Measurements from ENCODE around the gene PARD3.

The PARD3 gene

DNA sequence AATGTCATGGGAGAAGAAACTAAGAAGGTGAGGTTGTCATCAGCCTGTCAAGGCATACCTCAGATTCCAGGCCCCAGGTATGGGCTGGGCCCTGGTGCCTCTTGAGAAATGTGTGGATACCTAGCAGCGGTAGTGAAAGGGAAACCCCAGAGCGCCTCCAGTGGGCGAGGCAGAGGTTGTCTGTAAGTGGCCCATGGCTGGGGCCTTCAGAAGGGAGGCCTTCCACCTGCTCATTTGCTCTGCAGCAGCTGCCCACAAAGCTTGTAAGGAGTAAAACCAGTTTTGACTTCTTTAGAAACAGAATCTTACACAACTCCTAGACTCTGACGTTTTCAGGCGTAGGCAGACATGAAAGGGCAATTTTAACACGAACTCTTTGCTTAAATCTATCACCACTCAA, 509.9 kb downstream of the PARD3 start:
- H3K36me3 ChIP-seq (ENCODE audit: control insufficient read depth in 1 of 2, insufficient read depth in 2 of 2, low read length in 2 of 2) = no peaks in the 10 kb centered on the region
- H3K9ac ChIP-seq (ENCODE audit: low read depth in 1 of 2, low read length in 2 of 2) = no peak overlapping the region
- H3K27ac ChIP-seq (ENCODE audit: low read depth, low read length) = no peak overlapping the region
- H3K9me3 ChIP-seq (ENCODE audit: control insufficient read depth in 1 of 2, low read length in 2 of 2) = no peaks in the 10 kb centered on the region
- no peak overlapping the region for H3K4me3 ChIP-seq (ENCODE audit: low read depth in 1 of 2, low read length in 2 of 2)
- no peaks in the 10 kb centered on the region for H3K4me1 ChIP-seq (ENCODE audit: control insufficient read depth in 1 of 2, insufficient read depth in 2 of 2, low read length in 2 of 2)
- no peaks in the 10 kb centered on the region for H3K27me3 ChIP-seq (ENCODE audit: control insufficient read depth in 1 of 2, insufficient read depth in 2 of 2, low read length in 2 of 2)

DNA sequence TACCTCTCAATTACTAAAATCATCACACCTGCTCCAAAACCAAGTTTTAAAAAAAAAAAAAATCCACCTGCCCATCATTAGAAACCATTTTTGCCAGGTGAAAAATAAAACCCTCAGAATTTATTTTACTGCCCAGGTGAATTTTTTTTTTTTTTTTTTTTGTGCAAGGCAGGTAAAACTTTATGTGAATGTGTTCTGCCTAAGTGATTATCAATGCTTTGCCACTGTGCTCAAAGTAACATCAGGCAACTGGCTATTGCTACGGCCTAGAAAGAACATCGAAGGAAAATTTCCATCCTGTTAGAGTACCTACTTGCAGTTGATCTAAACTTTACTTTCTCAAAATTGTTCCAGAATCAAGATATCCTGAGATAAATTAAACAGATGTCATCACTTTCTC, 512.1 kb downstream of the PARD3 start:
- Histone ChIP-seq H3K4me3 (ENCODE audit: low read depth in 1 of 2, low read length in 2 of 2) (no peak overlapping the region), H3K9ac (ENCODE audit: low read depth in 1 of 2, low read length in 2 of 2) (no peak overlapping the region), H3K4me1 (ENCODE audit: control insufficient read depth in 1 of 2, insufficient read depth in 2 of 2, low read length in 2 of 2) (peaks cover 0 to 3% of the 10 kb centered on the region in 2 donors), H3K27ac (ENCODE audit: low read depth, low read length) (no peak overlapping the region), H3K9me3 (ENCODE audit: control insufficient read depth in 1 of 2, low read length in 2 of 2) (no peaks in the 10 kb centered on the region), H3K36me3 (ENCODE audit: control insufficient read depth in 1 of 2, insufficient read depth in 2 of 2, low read length in 2 of 2) (no peaks in the 10 kb centered on the region), H3K27me3 (ENCODE audit: control insufficient read depth in 1 of 2, insufficient read depth in 2 of 2, low read length in 2 of 2) (no peaks in the 10 kb centered on the region)

DNA sequence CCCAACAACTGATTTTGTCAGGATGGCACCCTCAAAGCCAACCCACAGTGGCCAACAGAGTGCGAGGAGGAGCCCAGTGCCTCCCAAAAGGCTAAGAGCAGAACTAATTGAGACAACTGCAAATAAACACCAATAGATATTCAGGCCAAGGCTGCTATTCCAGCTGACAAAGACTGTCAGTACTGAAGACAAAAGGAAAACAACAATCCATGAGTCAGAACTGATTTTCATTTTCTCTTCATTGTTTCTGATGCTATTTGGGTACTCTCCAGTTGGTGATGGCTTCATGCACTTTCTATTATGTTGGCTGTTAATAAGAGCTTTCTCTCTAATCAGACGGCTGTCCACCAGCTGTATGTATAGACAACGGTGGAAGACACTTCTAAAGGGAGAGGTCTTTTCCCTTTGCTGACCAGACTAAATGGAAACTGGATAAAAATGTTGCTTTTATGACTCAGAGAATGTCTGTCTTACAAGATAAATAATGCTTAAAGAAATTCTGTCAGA, 515.9 kb downstream of the PARD3 start:
- Histone ChIP-seq H3K36me3 (ENCODE audit: control insufficient read depth in 1 of 2, insufficient read depth in 2 of 2, low read length in 2 of 2) (no peaks in the 10 kb centered on the region), H3K4me1 (ENCODE audit: control insufficient read depth in 1 of 2, insufficient read depth in 2 of 2, low read length in 2 of 2) (peaks cover 0 to 3% of the 10 kb centered on the region in 2 donors), H3K27ac (ENCODE audit: low read depth, low read length) (no peak overlapping the region), H3K9me3 (ENCODE audit: control insufficient read depth in 1 of 2, low read length in 2 of 2) (no peaks in the 10 kb centered on the region), H3K9ac (ENCODE audit: low read depth in 1 of 2, low read length in 2 of 2) (no peak overlapping the region), H3K27me3 (ENCODE audit: control insufficient read depth in 1 of 2, insufficient read depth in 2 of 2, low read length in 2 of 2) (no peaks in the 10 kb centered on the region), H3K4me3 (ENCODE audit: low read depth in 1 of 2, low read length in 2 of 2) (no peak overlapping the region)

DNA sequence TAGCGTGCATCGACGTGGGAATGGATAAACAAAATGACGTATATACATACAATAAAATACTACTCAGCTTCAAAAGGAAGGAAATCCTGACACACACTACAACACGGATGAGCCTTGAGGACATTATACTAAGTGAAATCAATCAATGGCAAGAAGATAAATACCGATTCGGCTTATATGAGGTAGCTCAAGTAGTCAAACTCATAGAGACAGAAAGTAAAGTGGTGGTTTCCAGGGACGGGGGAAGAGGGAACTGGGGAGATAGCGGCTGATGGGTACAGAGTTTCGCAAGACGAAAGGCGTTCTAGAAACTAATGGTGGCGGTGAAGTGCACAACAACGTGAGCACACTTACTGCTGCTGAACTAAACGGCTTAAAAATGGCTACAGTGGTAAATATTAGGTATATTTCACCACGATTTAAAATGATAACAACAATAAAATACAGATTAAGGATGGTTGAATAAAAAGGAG, 516.7 kb downstream of the PARD3 start:
- Histone ChIP-seq H3K9ac (ENCODE audit: low read depth in 1 of 2, low read length in 2 of 2) (no peak overlapping the region), H3K9me3 (ENCODE audit: control insufficient read depth in 1 of 2, low read length in 2 of 2) (no peaks in the 10 kb centered on the region), H3K4me3 (ENCODE audit: low read depth in 1 of 2, low read length in 2 of 2) (no peak overlapping the region), H3K27ac (ENCODE audit: low read depth, low read length) (no peak overlapping the region), H3K4me1 (ENCODE audit: control insufficient read depth in 1 of 2, insufficient read depth in 2 of 2, low read length in 2 of 2) (peaks cover 0 to 3% of the 10 kb centered on the region in 2 donors), H3K27me3 (ENCODE audit: control insufficient read depth in 1 of 2, insufficient read depth in 2 of 2, low read length in 2 of 2) (no peaks in the 10 kb centered on the region), H3K36me3 (ENCODE audit: control insufficient read depth in 1 of 2, insufficient read depth in 2 of 2, low read length in 2 of 2) (no peaks in the 10 kb centered on the region)

DNA sequence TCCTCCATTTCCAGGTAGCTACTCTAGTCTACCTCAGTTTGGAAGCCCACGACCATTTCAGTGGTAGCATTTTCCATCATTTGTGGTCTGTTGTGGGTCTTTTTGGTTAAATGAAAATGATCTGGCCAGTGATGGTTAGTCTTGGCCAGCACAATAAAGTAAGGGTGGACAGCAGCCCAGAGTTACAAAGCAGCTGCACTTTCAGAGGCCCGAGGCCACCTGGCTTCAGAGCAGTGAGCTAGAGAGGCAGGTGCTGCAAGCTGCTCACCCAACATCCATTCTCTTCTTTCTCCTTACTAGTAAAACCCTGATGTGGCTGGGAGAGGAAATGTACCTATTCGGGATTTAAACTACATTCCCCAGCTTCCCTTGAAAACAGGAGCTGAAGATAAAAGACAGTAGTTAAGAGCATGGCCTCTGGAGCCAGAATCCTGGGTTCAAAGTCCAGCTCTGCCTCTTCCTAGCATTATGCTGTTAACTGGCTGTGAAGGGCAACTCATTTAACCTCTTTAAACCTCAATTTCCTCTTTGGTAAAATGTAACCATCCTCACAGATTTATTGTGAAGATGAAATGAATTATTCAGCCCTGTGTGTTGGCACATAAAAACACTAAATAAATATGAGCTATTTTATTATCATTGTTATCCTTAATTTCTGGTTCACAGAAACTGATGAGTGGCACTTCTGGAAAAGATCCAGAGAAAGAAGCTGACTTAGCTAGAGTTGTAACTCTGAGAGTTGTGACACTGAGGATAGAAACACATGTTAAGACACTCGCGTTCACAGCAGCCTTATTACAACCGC, 517.4 kb downstream of the PARD3 start:
- Histone ChIP-seq H3K36me3 (ENCODE audit: control insufficient read depth in 1 of 2, insufficient read depth in 2 of 2, low read length in 2 of 2) (no peaks in the 10 kb centered on the region), H3K27ac (ENCODE audit: low read depth, low read length) (no peak overlapping the region), H3K4me1 (ENCODE audit: control insufficient read depth in 1 of 2, insufficient read depth in 2 of 2, low read length in 2 of 2) (peaks cover 0 to 3% of the 10 kb centered on the region in 2 donors), H3K9ac (ENCODE audit: low read depth in 1 of 2, low read length in 2 of 2) (no peak overlapping the region), H3K9me3 (ENCODE audit: control insufficient read depth in 1 of 2, low read length in 2 of 2) (no peaks in the 10 kb centered on the region), H3K27me3 (ENCODE audit: control insufficient read depth in 1 of 2, insufficient read depth in 2 of 2, low read length in 2 of 2) (no peaks in the 10 kb centered on the region), H3K4me3 (ENCODE audit: low read depth in 1 of 2, low read length in 2 of 2) (no peak overlapping the region)

DNA sequence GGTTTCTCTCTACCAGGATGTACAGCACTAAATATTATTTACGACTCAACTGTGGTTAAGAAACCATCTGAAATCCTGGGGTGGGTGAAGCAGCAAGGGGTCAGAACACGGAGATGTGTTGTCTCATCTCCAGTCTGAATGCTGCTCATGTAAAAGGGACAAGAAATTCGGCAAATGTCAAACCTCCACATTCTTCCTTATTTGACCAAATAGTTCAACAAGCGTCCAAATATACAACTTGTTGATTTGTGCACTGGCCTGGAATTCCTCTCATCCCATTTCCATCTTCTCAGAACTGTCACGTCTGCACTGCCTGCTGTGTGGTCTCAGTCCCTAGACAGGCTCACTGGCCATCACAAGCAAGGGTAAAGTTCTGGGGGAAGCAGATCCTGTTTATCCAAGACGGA, 520.0 kb downstream of the PARD3 start:
- peaks cover 0 to 12% of the 10 kb centered on the region in 2 donors for H3K4me1 ChIP-seq (ENCODE audit: control insufficient read depth in 1 of 2, insufficient read depth in 2 of 2, low read length in 2 of 2)
- no peaks in the 10 kb centered on the region for H3K36me3 ChIP-seq (ENCODE audit: control insufficient read depth in 1 of 2, insufficient read depth in 2 of 2, low read length in 2 of 2)
- H3K27me3 ChIP-seq (ENCODE audit: control insufficient read depth in 1 of 2, insufficient read depth in 2 of 2, low read length in 2 of 2) = no peaks in the 10 kb centered on the region
- no peak overlapping the region for H3K9ac ChIP-seq (ENCODE audit: low read depth in 1 of 2, low read length in 2 of 2)
- no peak overlapping the region for H3K27ac ChIP-seq (ENCODE audit: low read depth, low read length)
- no peaks in the 10 kb centered on the region for H3K9me3 ChIP-seq (ENCODE audit: control insufficient read depth in 1 of 2, low read length in 2 of 2)
- H3K4me3 ChIP-seq (ENCODE audit: low read depth in 1 of 2, low read length in 2 of 2) = no peak overlapping the region

DNA sequence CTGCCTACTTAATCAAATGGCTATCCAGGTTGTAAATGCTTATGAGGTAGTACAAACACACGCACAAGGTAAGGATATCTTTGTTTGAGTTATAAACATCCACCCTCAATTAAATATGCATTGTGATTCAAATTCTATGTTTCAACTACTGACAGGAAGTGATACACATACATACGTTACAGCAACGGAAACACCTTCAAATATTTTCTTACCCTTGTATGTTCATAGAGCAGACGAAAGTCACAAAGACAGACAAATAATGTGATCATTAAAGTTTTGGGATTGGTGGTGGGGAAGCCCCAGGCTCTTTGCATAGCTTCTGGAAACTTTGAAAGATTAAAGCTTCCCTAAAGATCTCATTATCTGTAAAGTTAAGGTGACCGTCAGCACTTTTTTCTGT, 521.0 kb downstream of the PARD3 start:
- Histone ChIP-seq H3K4me3 (ENCODE audit: low read depth in 1 of 2, low read length in 2 of 2) (no peak overlapping the region), H3K4me1 (ENCODE audit: control insufficient read depth in 1 of 2, insufficient read depth in 2 of 2, low read length in 2 of 2) (peaks cover 0 to 12% of the 10 kb centered on the region in 2 donors), H3K36me3 (ENCODE audit: control insufficient read depth in 1 of 2, insufficient read depth in 2 of 2, low read length in 2 of 2) (no peaks in the 10 kb centered on the region), H3K9me3 (ENCODE audit: control insufficient read depth in 1 of 2, low read length in 2 of 2) (no peaks in the 10 kb centered on the region), H3K27me3 (ENCODE audit: control insufficient read depth in 1 of 2, insufficient read depth in 2 of 2, low read length in 2 of 2) (no peaks in the 10 kb centered on the region), H3K27ac (ENCODE audit: low read depth, low read length) (no peak overlapping the region), H3K9ac (ENCODE audit: low read depth in 1 of 2, low read length in 2 of 2) (no peak overlapping the region)

DNA sequence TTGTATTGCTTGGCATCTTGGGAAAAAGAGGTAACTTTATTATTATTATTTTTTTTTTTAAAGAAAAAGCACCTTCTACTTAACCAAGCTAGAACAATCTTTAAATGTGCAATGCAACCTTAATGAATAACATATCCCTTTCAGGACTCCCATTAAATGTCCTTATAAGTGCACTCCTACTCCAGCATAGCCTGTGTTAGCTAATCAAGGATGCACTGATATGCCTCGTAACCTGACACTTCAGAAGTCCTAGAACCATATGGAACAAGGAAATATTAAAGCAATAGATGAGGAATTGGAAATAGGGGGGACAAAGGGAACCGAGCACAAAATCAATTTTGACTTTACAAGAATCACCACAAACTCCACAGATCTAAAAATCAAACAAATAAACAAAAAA, 522.4 kb downstream of the PARD3 start:
- Histone ChIP-seq H3K27ac (ENCODE audit: low read depth, low read length) (no peak overlapping the region), H3K4me3 (ENCODE audit: low read depth in 1 of 2, low read length in 2 of 2) (no peak overlapping the region), H3K4me1 (ENCODE audit: control insufficient read depth in 1 of 2, insufficient read depth in 2 of 2, low read length in 2 of 2) (peaks cover 0 to 8% of the 10 kb centered on the region in 2 donors), H3K9me3 (ENCODE audit: control insufficient read depth in 1 of 2, low read length in 2 of 2) (no peaks in the 10 kb centered on the region), H3K27me3 (ENCODE audit: control insufficient read depth in 1 of 2, insufficient read depth in 2 of 2, low read length in 2 of 2) (no peaks in the 10 kb centered on the region), H3K36me3 (ENCODE audit: control insufficient read depth in 1 of 2, insufficient read depth in 2 of 2, low read length in 2 of 2) (no peaks in the 10 kb centered on the region), H3K9ac (ENCODE audit: low read depth in 1 of 2, low read length in 2 of 2) (no peak overlapping the region)

DNA sequence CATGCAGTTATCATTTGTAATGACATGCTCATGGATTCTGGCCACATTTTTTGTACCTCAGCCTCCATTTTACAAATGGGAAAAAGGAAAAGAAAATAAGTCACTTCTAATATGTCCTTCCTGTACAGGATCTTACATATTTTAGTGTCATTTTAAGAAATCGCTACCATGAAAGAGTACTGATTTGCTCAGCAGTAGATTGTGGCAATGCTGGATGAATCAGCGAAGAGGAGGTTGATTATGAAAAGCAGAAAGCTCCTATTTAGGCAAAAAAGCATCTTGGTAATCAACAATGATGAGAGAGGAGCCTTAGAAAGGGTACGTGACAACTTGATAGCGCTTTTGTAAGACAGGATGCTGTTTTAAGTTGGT, 522.9 kb downstream of the PARD3 start:
- Histone ChIP-seq H3K4me1 (ENCODE audit: control insufficient read depth in 1 of 2, insufficient read depth in 2 of 2, low read length in 2 of 2) (peaks cover 0 to 8% of the 10 kb centered on the region in 2 donors), H3K9me3 (ENCODE audit: control insufficient read depth in 1 of 2, low read length in 2 of 2) (no peaks in the 10 kb centered on the region), H3K27ac (ENCODE audit: low read depth, low read length) (no peak overlapping the region), H3K4me3 (ENCODE audit: low read depth in 1 of 2, low read length in 2 of 2) (no peak overlapping the region), H3K9ac (ENCODE audit: low read depth in 1 of 2, low read length in 2 of 2) (no peak overlapping the region), H3K36me3 (ENCODE audit: control insufficient read depth in 1 of 2, insufficient read depth in 2 of 2, low read length in 2 of 2) (no peaks in the 10 kb centered on the region), H3K27me3 (ENCODE audit: control insufficient read depth in 1 of 2, insufficient read depth in 2 of 2, low read length in 2 of 2) (no peaks in the 10 kb centered on the region)

DNA sequence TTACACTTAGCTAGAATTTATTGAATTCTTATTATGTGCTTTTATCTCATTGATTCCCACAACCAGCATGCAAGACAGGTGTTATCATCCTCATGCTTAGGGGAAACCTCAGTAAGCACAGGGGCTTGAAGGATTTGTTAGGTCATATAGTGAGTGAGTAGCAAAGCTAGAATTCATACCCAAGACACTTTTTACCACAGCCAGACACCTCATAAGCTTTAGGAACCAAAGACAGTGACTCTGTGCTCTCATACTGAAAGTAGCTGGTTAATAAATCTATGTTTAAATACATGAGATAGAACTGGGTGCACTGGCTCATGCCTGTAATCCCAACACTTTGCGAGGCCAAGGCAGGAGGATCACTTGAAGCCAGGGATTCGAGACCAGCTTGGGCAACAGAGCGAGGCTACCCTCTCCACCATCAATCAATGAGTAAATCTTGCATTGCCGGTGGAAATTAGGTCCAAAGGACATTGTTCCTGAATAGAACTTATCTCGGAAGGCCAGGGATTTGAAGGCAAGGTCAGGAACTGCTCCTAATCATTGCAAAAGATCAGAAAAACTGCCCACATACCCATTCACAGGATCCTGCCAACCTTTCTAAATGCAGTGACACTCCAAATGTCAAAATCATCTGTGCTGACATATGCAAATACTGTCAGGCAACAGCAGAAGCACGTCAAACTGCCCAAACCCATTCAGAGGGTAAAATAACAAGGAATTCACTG, 523.5 kb downstream of the PARD3 start:
- Histone ChIP-seq H3K27ac (ENCODE audit: low read depth, low read length) (no peak overlapping the region), H3K4me1 (ENCODE audit: control insufficient read depth in 1 of 2, insufficient read depth in 2 of 2, low read length in 2 of 2) (peaks cover 0 to 8% of the 10 kb centered on the region in 2 donors)

More for the DNA sequence above, 523.5 kb downstream of the PARD3 start:
- Histone ChIP-seq H3K9me3 (ENCODE audit: control insufficient read depth in 1 of 2, low read length in 2 of 2) (no peaks in the 10 kb centered on the region), H3K9ac (ENCODE audit: low read depth in 1 of 2, low read length in 2 of 2) (no peak overlapping the region), H3K27me3 (ENCODE audit: control insufficient read depth in 1 of 2, insufficient read depth in 2 of 2, low read length in 2 of 2) (no peaks in the 10 kb centered on the region), H3K36me3 (ENCODE audit: control insufficient read depth in 1 of 2, insufficient read depth in 2 of 2, low read length in 2 of 2) (no peaks in the 10 kb centered on the region), H3K4me3 (ENCODE audit: low read depth in 1 of 2, low read length in 2 of 2) (no peak overlapping the region)

All from duodenal mucosa (tissue), 2 donors.